ENCODE measurements around the gene TLR5.

GRCh38 chr1:223146745-223147144 lies 3.7 kb upstream of the TLR5 start:
- TF ChIP-seq EZH2 (IDR thresholded peaks at IDR 0.05; ENCODE audit: low read depth) = no peak
- TF ChIP-seq, protein P1, sequence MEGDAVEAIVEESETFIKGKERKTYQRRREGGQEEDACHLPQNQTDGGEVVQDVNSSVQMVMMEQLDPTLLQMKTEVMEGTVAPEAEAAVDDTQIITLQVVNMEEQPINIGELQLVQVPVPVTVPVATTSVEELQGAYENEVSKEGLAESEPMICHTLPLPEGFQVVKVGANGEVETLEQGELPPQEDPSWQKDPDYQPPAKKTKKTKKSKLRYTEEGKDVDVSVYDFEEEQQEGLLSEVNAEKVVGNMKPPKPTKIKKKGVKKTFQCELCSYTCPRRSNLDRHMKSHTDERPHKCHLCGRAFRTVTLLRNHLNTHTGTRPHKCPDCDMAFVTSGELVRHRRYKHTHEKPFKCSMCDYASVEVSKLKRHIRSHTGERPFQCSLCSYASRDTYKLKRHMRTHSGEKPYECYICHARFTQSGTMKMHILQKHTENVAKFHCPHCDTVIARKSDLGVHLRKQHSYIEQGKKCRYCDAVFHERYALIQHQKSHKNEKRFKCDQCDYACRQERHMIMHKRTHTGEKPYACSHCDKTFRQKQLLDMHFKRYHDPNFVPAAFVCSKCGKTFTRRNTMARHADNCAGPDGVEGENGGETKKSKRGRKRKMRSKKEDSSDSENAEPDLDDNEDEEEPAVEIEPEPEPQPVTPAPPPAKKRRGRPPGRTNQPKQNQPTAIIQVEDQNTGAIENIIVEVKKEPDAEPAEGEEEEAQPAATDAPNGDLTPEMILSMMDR (conservative IDR thresholded peaks at IDR 0.05) = no peak
